NK-92 treated with Interleukin-12 subunit alpha and Interleukin-12 subunit beta, amount 100 ng/mL, for 24 hours (cell line): ENCODE results near the gene FHOD3.

Experiments
- DNase-seq: peaks from one replicate; lab custom pipeline; 2025; lab: John Stamatoyannopoulos, UW

Gene FHOD3

DNA sequence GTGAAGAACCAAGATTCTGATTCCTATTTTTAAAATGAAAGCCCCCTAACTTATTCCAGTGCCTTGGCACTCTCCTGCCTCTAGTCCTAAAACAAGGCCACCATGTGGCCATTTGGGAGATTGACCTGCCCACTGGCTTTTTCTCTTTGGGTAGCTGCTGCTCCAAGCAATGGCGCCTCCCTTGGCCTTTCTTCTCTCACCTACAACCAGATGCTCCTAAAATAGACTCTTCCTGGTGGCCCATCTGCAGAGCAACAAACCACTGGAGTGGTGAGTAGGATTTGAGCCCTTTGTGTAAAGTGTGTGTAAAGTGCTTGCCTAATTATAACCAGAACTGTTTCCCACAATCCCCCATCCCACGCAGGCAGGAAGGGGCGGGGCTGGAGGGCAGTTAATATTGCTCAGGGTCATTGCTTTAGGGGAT, 114.2 kb downstream of the FHOD3 start:
- no peak for DNase-seq

DNA sequence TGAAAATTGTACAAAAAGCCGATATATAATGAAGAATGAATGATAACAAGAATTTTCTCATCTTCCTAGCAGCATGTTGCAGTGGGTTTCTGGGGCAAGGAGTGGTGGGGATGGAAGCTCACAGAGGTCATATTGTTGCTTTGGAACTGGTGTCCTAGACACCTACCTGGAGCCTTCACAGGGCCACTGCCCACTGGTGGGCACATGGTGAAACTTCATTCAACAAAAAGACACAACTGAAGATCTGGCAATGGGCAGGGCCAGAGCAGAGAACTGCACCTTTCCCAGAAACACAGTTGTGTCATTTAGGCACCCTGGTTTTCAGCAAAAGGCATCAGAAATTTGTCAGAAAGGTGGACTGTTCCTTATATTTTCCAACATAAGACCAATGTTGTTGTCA, 115.3 kb downstream of the FHOD3 start:
- DNase-seq, result no peak

- DNase-seq, result no peak
Measured at GRCh38 chr18:36415171-36415570, 117.7 kb downstream of the FHOD3 start.

DNA sequence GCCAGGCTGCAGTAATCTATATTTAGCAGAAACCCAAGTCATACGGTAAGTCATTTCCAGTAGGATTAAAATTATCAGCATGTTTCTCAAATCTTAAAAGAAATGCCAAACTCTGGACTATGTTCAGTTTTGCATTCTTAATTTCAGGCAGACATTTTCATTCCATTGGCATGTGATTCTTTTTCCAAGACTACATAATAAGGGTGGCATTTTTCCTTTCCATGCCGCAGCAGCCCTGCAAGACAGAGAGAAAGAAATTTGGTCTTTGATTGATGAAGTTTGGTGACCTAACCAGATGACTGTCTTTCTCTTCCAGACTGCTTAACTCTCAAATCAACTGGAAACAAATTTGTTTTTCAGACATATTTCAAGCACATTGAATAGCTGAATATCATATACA, 118.1 kb downstream of the FHOD3 start:
- no peak for DNase-seq

GRCh38 chr18:36419188-36419899, 121.8 kb downstream of the FHOD3 start:
- no peak for DNase-seq

DNA sequence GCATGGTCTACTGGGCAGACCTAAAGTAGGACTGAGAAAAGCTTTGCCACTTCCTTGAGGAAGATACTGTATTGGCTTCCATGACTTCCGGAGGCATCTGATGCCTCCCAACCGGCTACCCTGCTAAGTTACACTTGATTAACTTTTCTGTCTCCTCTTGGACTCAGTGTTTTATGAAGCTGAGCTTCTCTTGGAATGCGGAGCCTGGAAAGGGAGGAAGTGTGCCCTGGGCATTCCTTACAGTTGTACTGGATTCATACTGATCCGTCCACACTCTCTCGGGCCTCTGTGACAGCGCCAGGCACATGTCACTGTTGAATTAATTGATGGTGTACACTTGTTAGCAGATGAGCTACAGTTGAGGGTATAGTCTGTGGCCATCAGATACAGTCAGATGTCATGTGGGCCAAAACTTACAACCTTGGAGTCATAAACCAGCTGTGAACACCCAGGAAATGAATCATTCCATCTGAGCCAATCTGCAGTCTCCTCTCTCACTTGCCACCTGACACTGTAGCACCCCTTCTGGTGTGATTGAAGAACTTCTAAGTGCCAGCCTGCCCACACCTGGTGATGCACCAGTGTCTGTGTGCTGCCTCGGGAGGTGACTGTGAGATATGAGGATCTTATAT, 122.5 kb downstream of the FHOD3 start:
- peak; percentile 9 for DNase-seq

DNA sequence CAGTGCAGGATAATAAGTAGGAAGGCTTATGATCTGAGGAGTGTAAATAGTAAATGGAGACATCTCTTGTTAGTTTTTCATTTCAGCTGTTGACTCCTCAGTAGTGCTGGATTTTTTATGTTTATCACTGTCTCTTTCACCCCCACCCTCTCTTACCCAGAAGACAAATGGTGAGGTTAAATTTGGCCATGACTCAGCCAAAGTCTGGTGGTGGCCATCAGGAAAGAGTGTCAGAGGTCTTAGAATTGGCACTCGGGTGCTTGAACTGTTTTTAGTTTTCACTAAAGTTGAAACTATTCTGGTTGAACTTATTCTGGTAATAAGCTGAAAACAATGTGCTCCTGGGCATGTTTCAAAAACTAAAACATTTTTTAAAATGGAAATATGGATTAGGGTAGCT, 123.3 kb downstream of the FHOD3 start:
- no peak for DNase-seq

DNA sequence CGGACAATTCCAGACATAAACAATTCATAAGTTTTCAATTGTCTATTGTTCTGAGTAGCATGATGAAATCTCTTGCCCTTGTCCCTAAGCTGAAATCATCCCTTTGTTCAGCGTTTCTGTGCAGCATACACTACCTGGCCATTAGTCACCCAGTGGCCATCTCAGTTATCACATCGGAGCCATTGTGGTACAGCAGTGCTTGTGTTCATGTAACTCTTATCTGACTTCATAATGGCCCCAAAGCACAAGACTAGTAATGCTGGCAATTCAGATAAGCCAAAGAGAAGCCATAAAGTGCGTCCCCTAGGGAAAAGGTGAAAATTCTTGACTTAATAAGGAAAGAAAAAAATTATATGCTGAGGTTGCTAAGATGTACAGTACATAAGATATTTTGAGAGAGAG, 127.2 kb downstream of the FHOD3 start:
- no peak for DNase-seq

DNA sequence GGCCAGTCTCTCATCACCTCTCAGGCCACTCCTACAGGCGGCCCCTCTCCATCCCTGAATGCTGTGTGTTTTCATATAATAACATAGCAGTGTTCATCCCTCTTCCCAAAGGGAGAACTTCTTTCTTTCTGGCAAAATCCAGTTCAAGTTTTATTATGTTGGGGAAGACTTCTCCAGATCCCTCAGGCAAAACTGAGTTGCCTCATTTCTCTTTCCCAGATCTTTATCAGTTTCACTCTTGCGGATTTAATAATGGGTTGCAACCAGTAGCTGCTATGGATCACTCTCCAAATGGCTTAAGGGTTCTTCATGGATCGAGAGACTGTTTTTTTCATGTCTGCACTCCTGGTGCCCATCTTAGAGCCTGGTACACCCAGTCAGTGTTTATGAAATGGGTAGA, 129.9 kb downstream of the FHOD3 start:
- no peak for DNase-seq

GRCh38 chr18:36427831-36428230, 130.3 kb downstream of the FHOD3 start:
- DNase-seq, result no peak

- no peak for DNase-seq
Measured at GRCh38 chr18:36428431-36429029, 131.0 kb downstream of the FHOD3 start.

GRCh38 chr18:36432880-36433555, 135.5 kb downstream of the FHOD3 start:
- DNase-seq, result no peak

DNA sequence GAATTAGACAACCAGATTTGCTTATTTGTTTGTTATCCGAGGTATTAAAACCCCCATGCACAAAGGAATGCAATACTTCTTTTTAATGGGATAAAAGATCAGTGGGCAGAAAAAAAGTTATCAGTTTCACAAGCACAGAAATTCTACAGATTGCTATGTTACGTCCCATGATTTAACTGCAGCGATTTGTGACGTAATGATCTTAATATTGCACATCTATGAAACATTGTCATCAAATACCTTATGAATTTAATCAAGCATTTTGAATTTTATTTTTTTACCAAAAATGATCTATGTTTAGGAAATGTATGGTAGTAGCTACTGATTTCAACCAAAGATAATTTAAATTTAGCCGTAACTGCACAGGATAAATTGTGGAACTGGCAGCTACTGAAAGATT, 138.9 kb downstream of the FHOD3 start:
- no peak for DNase-seq

GRCh38 chr18:36440614-36441013, 143.1 kb downstream of the FHOD3 start:
- DNase-seq, result no peak

- no peak for DNase-seq
Measured at GRCh38 chr18:36441426-36442240, 144.1 kb downstream of the FHOD3 start.

DNA sequence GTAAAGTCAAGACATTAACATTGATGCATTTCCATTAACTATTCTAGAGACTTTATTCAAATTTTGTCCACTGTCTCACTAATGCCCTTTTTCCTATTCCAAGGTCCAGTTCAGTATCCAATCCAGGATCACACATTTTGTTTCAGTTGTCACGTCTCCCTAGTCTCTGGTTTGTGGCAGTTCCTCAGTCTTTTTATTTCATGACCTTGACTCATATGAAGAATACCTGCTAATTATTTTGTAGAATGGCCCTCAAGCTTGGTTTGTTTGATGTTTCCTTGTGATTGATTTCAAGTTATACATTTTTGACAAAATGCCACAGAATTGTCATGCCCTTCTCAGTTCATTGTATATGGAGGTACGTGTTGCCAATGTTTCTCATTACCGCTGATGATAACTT, 145.2 kb downstream of the FHOD3 start:
- no peak for DNase-seq

DNA sequence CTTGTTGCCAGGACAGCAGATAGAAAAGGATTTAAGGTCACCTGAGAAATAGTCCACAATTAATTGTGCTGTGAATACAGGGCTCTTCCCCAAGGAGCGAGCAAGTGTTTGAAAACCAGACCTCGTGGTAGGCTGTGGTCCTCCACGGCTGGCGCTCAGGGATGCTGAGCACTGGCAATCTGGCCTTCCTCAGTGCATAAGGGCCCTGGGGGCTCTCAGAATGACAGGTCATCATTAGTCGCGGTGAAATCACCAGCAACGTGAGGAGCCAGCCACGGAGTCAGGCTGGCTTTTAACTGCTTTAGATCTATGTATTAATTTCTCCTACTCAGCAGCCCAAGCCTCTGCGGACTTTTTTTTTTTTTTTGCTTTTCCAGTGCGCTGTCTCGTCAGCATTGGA, 148.5 kb downstream of the FHOD3 start:
- DNase-seq, result no peak

DNA sequence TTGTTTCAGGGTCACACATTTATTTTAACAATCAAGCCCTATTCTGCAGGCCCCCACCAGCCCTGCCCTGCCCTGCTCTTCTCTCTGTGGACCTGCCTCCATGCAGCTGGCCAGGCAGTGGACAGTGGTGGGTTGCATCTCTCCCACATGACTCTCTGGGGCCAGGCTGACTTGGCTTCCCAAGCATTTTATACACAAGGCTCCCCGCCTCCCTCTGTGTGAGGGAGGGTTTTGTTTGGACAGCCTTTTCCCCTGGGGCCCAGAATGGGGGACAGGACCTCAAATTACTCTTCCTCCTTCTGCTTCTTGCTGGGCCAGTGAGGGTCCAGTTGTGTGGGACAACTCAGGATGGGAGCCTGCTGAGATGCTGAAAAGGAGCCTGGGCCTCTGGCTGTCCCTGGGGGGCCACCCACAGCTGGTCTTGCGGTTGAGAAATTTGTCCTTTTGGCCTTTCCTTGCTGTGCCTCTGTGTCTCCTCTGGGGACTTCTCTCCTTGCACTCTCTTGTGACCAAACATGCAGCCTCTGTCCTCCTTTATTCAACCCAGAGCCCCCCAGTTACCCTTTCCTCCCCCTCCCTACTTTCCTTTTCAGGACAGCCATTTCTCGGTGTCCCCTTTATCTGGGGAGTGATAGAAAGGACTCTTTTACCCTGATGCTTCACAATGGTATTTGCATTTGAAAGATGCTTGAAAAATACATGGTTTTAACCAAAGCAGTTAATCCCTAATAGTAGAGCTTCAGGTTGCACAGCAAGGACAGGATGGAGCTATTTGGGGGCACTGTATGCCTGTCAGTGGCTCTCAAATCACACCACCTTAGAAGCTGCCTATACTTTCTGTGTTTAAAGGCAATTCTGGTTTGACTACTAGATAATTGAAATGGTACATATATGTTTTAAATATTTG, 151.1 kb downstream of the FHOD3 start:
- no peak for DNase-seq

DNA sequence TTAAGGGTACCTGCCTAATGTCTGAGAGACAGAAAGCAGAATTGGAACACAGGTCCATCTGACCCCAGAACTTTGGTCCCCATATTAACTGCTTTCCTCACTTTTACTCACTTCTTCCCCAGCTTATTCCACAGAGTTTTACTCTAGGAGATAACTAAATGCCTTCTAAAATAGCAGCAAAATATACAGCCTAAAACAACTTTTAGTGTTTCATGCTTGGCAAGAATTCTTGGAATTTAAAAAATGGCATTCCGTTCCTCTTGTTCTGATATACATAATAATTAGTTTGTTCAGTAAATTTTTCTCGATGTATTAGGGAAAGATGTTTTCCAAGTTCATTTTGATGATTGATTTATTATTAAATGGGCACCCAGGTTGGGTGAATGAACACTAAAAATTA, 151.9 kb downstream of the FHOD3 start:
- DNase-seq, result no peak

DNA sequence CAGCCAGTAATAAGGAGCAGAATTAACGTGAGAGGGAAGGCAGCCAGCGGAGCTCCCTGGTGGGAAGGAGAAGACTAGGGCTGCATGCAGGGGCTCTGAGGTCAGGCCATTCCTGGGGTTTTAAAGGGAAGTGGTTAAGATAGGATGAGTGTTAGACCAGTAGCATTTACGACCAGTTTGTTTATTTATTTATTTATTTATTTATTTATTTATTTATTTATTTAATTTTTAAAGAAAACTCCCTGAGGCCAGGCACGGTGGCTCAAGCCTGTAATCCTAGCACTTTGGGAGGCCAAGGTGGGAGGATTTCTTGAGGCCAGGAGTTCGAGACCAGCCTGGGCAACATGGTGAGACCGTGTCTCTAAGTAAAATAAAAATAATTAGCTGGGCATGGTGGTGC, 152.8 kb downstream of the FHOD3 start:
- no peak for DNase-seq
